ENCODE results near the gene SF1. TPM values are rescaled to one million over a fixed set of nuclear protein-coding genes. Genes with fewer than 3 reads are reported as not detected.

The SF1 gene
- total and polyA plus RNA-seq, 2 of the 4 experiments (the other 2 are of a cell fraction), result 56.8 to 88.0 TPM

GRCh38 chr11:64796757-64797541 is 18.6 kb upstream of the SF1 start:
- ChIA-PET CTCF (no interaction called here), POLR2A (ENCODE audit: unreplicated experiment) (no interaction called here)
- Histone ChIP-seq H3K4me2 (ENCODE audit: low read depth, low read length) (no peak overlapping the region), H3K4me3 (ENCODE audit: insufficient read depth, low read depth, low read length) (no peak overlapping the region), H2BK20ac (ENCODE audit: low read depth, low read length) (no peak overlapping the region), H3K23ac (ENCODE audit: low read depth, low read length) (no peak overlapping the region), H2BK5ac (ENCODE audit: low read depth, low read length, poor library complexity, severe bottlenecking) (no peak overlapping the region), H2AK5ac (ENCODE audit: low read depth, low read length) (no peak overlapping the region), H3K14ac (replicated peaks; ENCODE audit: low read depth, low read length) (no peak overlapping the region), H4K91ac (ENCODE audit: insufficient read depth, low read depth, low read length) (no peak overlapping the region), H3K4me1 (ENCODE audit: control insufficient read depth, insufficient read depth, low read length) (no peaks in the 10 kb centered on the region), H4K20me1 (ENCODE audit: insufficient read depth, low read length) (no peaks in the 10 kb centered on the region), H4K5ac (ENCODE audit: low read depth, low read length) (no peak overlapping the region), H3K9ac (ENCODE audit: low read depth, low read length) (no peak overlapping the region), H3K9me3 (ENCODE audit: control insufficient read depth, insufficient read depth, low read length) (no peaks in the 10 kb centered on the region), H4K8ac (ENCODE audit: low read depth in 2 of 2, low read length in 2 of 2) (no peak overlapping the region), H2BK15ac (ENCODE audit: low read depth, low read length) (no peak overlapping the region), H3K4ac (ENCODE audit: low read depth, low read length) (no peak overlapping the region), H2AK9ac (replicated peaks; ENCODE audit: low read depth, low read length, poor library complexity) (peak overlapping the region; percentile 8), H3K18ac (ENCODE audit: low read depth, low read length) (no peak overlapping the region), H3K9me1 (ENCODE audit: insufficient read depth, low read length) (peaks cover 4% of the 10 kb centered on the region; the same call in 1 of the 2 replicates), H3K27me3 (ENCODE audit: control insufficient read depth, insufficient read depth, low read length) (no peaks in the 10 kb centered on the region), H3K36me3 (ENCODE audit: control insufficient read depth, insufficient read depth, low read length) (peaks cover 24% of the 10 kb centered on the region), H3K56ac (ENCODE audit: extremely low read depth, insufficient read depth, low read length) (no peak overlapping the region), H2AFZ (replicated peaks; ENCODE audit: low read length, poor library complexity) (no peak overlapping the region), H3K79me1 (ENCODE audit: low read depth in 1 of 2, low read length in 2 of 2) (peaks cover 0 to 3% of the 10 kb centered on the region in 2 experiments; a peak in 1 of 4 replicates), H2BK120ac (ENCODE audit: low read depth, low read length) (no peak overlapping the region), H3K27ac (ENCODE audit: insufficient read depth, low read length) (no peak overlapping the region)
- no CpG with 5 or more reads among the region's 19 CpGs for WGBS, 2 experiments (ENCODE audit: extremely low coverage in 2 of 2, insufficient read length in 1 of 2)
- dilution Hi-C loops (cut with HindIII; ENCODE audit: low sequenced_read_pairs, unreplicated experiment), result no loop called here
- TF ChIP-seq MXI1 (IDR thresholded peaks at IDR 0.05; ENCODE audit: borderline replicate concordance, low read depth, low read length), result no peak
- TF ChIP-seq MAFK (IDR thresholded peaks at IDR 0.05; ENCODE audit: low read depth, low read length), result no peak
- TF ChIP-seq, protein P1, sequence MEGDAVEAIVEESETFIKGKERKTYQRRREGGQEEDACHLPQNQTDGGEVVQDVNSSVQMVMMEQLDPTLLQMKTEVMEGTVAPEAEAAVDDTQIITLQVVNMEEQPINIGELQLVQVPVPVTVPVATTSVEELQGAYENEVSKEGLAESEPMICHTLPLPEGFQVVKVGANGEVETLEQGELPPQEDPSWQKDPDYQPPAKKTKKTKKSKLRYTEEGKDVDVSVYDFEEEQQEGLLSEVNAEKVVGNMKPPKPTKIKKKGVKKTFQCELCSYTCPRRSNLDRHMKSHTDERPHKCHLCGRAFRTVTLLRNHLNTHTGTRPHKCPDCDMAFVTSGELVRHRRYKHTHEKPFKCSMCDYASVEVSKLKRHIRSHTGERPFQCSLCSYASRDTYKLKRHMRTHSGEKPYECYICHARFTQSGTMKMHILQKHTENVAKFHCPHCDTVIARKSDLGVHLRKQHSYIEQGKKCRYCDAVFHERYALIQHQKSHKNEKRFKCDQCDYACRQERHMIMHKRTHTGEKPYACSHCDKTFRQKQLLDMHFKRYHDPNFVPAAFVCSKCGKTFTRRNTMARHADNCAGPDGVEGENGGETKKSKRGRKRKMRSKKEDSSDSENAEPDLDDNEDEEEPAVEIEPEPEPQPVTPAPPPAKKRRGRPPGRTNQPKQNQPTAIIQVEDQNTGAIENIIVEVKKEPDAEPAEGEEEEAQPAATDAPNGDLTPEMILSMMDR (conservative IDR thresholded peaks at IDR 0.05; ENCODE audit: low read depth, low read length), result no peak
- no peak for TF ChIP-seq RCOR1 (IDR thresholded peaks at IDR 0.05; ENCODE audit: insufficient replicate concordance, low read length)
- TF ChIP-seq NFE2L2 (IDR thresholded peaks at IDR 0.05; ENCODE audit: low read depth, low read length), result no peak
- TF ChIP-seq, protein P2, sequence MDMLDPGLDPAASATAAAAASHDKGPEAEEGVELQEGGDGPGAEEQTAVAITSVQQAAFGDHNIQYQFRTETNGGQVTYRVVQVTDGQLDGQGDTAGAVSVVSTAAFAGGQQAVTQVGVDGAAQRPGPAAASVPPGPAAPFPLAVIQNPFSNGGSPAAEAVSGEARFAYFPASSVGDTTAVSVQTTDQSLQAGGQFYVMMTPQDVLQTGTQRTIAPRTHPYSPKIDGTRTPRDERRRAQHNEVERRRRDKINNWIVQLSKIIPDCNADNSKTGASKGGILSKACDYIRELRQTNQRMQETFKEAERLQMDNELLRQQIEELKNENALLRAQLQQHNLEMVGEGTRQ (IDR thresholded peaks at IDR 0.05; ENCODE audit: low read depth, low read length), result no peak
- TF ChIP-seq MAZ (IDR thresholded peaks at IDR 0.05; ENCODE audit: borderline replicate concordance, low read depth, low read length), result no peak
- no peak for TF ChIP-seq POLR2A (IDR thresholded peaks at IDR 0.05; ENCODE audit: low read depth, low read length)
- TF ChIP-seq CEBPB (IDR thresholded peaks at IDR 0.05; ENCODE audit: low read depth, low read length), result no peak
- no peak for TF ChIP-seq SMC3 (IDR thresholded peaks at IDR 0.05; ENCODE audit: low read depth, low read length)
- no peak for TF ChIP-seq CHD1 (IDR thresholded peaks at IDR 0.05; ENCODE audit: low read depth, low read length)
- no peak for TF ChIP-seq RFX5 (IDR thresholded peaks at IDR 0.05; ENCODE audit: low read depth, low read length)
- TF ChIP-seq FOS (IDR thresholded peaks at IDR 0.05; ENCODE audit: low read depth, low read length), result no peak
- no peak for TF ChIP-seq ELK1 (IDR thresholded peaks at IDR 0.05; ENCODE audit: borderline replicate concordance, low read depth, low read length)
- in situ Hi-C loops (cut with MboI; ENCODE audit: low sequenced_read_pairs), result no loop called here
- no TSS peak for BruUV-seq (replicated peaks)
- ATAC-seq (ENCODE audit: low read depth), result no peak
- no peak for DNase-seq
- intact Hi-C loops (cut with micrococcal nuclease), result no loop called here
